Measurements from ENCODE around the gene CAMSAP3.
A peak's percentile ranks its signal among the peaks of the same experiment; 100 is the strongest.

Gene CAMSAP3

GRCh38 chr19:7645656-7646425 is 50.2 kb downstream of the CAMSAP3 start:
- Histone ChIP-seq H3K27me3 (ENCODE audit: low read depth, low read length) (peaks cover 4% of the 10 kb centered on the region), H3K36me3 (ENCODE audit: control insufficient read depth in 1 of 2, insufficient read depth in 2 of 2, low read length in 2 of 2) (no peaks in the 10 kb centered on the region), H3K4me3 (ENCODE audit: low read depth in 1 of 2, low read length in 2 of 2) (no peak overlapping the region), H3K9me3 (ENCODE audit: control insufficient read depth in 1 of 2, low read length in 2 of 2) (no peaks in the 10 kb centered on the region), H3K27ac (ENCODE audit: low read length) (no peak overlapping the region), H3K4me1 (ENCODE audit: control insufficient read depth in 1 of 2, insufficient read depth in 2 of 2, low read length in 2 of 2) (no peaks in the 10 kb centered on the region)

- H3K4me1 ChIP-seq (ENCODE audit: control insufficient read depth in 1 of 2, insufficient read depth in 2 of 2, low read length in 2 of 2), result no peaks in the 10 kb centered on the region
- H3K9me3 ChIP-seq (ENCODE audit: control insufficient read depth in 1 of 2, low read length in 2 of 2), result no peaks in the 10 kb centered on the region
- no peak overlapping the region for H3K27ac ChIP-seq (ENCODE audit: low read length)
- H3K36me3 ChIP-seq (ENCODE audit: control insufficient read depth in 1 of 2, insufficient read depth in 2 of 2, low read length in 2 of 2), result no peaks in the 10 kb centered on the region
- peaks cover 4% of the 10 kb centered on the region for H3K27me3 ChIP-seq (ENCODE audit: low read depth, low read length)
- no peak overlapping the region for H3K4me3 ChIP-seq (ENCODE audit: low read depth in 1 of 2, low read length in 2 of 2)
Measured at GRCh38 chr19:7646426-7646700, 50.7 kb downstream of the CAMSAP3 start.

- H3K4me3 ChIP-seq (ENCODE audit: low read depth in 1 of 2, low read length in 2 of 2), result no peak overlapping the region
- H3K27ac ChIP-seq (ENCODE audit: low read length), result no peak overlapping the region
- no peaks in the 10 kb centered on the region for H3K36me3 ChIP-seq (ENCODE audit: control insufficient read depth in 1 of 2, insufficient read depth in 2 of 2, low read length in 2 of 2)
- H3K9me3 ChIP-seq (ENCODE audit: control insufficient read depth in 1 of 2, low read length in 2 of 2), result no peaks in the 10 kb centered on the region
- H3K27me3 ChIP-seq (ENCODE audit: low read depth, low read length), result peaks cover 4% of the 10 kb centered on the region
- H3K4me1 ChIP-seq (ENCODE audit: control insufficient read depth in 1 of 2, insufficient read depth in 2 of 2, low read length in 2 of 2), result no peaks in the 10 kb centered on the region
Measured at GRCh38 chr19:7647156-7647555, 51.5 kb downstream of the CAMSAP3 start.

- H3K9me3 ChIP-seq (ENCODE audit: control insufficient read depth in 1 of 2, low read length in 2 of 2), result no peaks in the 10 kb centered on the region
- H3K27ac ChIP-seq (ENCODE audit: low read length), result no peak overlapping the region
- H3K36me3 ChIP-seq (ENCODE audit: control insufficient read depth in 1 of 2, insufficient read depth in 2 of 2, low read length in 2 of 2), result no peaks in the 10 kb centered on the region
- no peak overlapping the region for H3K4me3 ChIP-seq (ENCODE audit: low read depth in 1 of 2, low read length in 2 of 2)
- H3K4me1 ChIP-seq (ENCODE audit: control insufficient read depth in 1 of 2, insufficient read depth in 2 of 2, low read length in 2 of 2), result no peaks in the 10 kb centered on the region
- H3K27me3 ChIP-seq (ENCODE audit: low read depth, low read length), result no peaks in the 10 kb centered on the region
Measured at GRCh38 chr19:7648265-7649014, 52.8 kb downstream of the CAMSAP3 start.

DNA sequence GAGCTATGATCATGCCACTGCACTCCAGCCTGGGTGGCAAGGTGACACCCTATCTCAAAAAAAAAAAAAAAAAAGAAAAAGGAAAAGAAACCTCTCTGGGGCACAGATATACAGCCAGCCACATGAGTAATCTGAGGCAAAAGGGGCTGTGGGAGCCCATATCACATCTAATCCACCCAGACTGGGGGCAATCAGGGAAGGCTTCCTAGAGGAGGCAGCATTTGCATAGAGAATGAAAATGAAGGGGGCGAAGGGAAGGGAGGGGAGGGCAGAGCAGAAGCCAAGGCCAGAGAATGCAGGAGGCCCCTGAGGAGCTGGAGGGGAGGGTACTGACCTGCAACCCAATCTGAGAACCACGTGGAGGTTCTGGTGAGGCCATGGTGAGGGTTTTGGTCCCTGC is 54.5 kb downstream of the CAMSAP3 start:
- Histone ChIP-seq H3K27me3 (ENCODE audit: low read depth, low read length) (no peaks in the 10 kb centered on the region), H3K36me3 (ENCODE audit: control insufficient read depth in 1 of 2, insufficient read depth in 2 of 2, low read length in 2 of 2) (no peaks in the 10 kb centered on the region), H3K4me1 (ENCODE audit: control insufficient read depth in 1 of 2, insufficient read depth in 2 of 2, low read length in 2 of 2) (no peaks in the 10 kb centered on the region), H3K27ac (ENCODE audit: low read length) (no peak overlapping the region), H3K4me3 (ENCODE audit: low read depth in 1 of 2, low read length in 2 of 2) (no peak overlapping the region), H3K9me3 (ENCODE audit: control insufficient read depth in 1 of 2, low read length in 2 of 2) (no peaks in the 10 kb centered on the region)

DNA sequence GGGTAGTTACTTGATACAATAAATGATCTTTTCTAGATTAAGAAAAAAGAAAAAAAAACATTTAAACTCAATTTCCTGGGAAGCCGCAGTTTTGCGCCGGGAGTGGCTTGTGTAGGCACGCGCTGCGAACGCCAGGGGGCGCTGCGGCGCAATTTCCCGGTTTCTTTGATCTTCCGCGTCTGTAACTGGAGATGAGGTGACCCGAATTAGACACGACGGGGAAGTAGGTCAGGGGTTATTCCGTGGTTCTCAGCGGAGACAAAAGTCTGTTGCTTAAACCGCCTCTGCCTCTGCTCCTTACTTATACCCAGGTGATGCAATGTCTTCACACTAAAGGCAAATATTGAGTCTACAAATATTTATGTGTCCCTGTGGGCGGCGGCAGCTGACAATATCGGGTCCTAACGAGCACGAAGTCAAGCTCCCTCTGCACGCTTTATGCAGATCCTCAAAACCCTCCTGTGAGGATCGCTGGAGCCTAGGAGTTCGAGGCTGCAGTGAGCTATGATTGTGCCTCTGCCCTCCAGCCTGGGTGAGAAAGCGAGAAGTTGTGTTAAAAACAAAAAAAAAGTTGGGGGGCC is 56.5 kb downstream of the CAMSAP3 start:
- Histone ChIP-seq H3K27ac (ENCODE audit: low read length) (no peak overlapping the region), H3K9me3 (ENCODE audit: control insufficient read depth in 1 of 2, low read length in 2 of 2) (no peaks in the 10 kb centered on the region), H3K4me3 (ENCODE audit: low read depth in 1 of 2, low read length in 2 of 2) (peak overlapping the region; percentile 23 to 48), H3K4me1 (ENCODE audit: control insufficient read depth in 1 of 2, insufficient read depth in 2 of 2, low read length in 2 of 2) (no peaks in the 10 kb centered on the region), H3K36me3 (ENCODE audit: control insufficient read depth in 1 of 2, insufficient read depth in 2 of 2, low read length in 2 of 2) (no peaks in the 10 kb centered on the region), H3K27me3 (ENCODE audit: low read depth, low read length) (no peaks in the 10 kb centered on the region)

GRCh38 chr19:7654401-7654800 is 58.7 kb downstream of the CAMSAP3 start:
- Histone ChIP-seq H3K27ac (ENCODE audit: low read length) (no peak overlapping the region), H3K27me3 (ENCODE audit: low read depth, low read length) (no peaks in the 10 kb centered on the region)

DNA sequence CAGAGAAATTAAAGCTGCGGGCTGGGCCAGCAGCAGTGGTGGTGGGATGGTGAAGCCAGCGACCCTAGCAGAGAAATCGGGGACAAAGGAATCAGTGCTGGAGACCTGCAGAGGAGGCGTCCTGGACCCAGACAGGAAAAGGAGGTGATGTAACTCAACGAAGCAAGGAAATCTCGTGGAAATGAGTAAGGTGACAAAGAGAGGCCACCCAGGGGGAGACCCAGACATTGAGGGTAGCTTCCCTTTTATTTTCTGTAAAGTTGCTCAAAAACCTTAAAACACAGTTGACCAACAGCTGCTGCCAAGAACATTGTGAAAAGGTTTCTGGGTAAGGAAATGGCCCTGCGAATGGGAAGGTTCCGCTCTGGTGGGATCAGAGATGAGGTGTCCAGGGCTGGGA is 59.9 kb downstream of the CAMSAP3 start:
- Histone ChIP-seq H3K4me3 (ENCODE audit: low read depth in 1 of 2, low read length in 2 of 2) (no peak overlapping the region), H3K36me3 (ENCODE audit: control insufficient read depth in 1 of 2, insufficient read depth in 2 of 2, low read length in 2 of 2) (no peaks in the 10 kb centered on the region), H3K9me3 (ENCODE audit: control insufficient read depth in 1 of 2, low read length in 2 of 2) (no peaks in the 10 kb centered on the region), H3K27ac (ENCODE audit: low read length) (no peak overlapping the region), H3K4me1 (ENCODE audit: control insufficient read depth in 1 of 2, insufficient read depth in 2 of 2, low read length in 2 of 2) (no peaks in the 10 kb centered on the region), H3K27me3 (ENCODE audit: low read depth, low read length) (no peaks in the 10 kb centered on the region)

More at GRCh38 chr19:7654401-7654800, 58.7 kb downstream of the CAMSAP3 start:
- Histone ChIP-seq H3K4me1 (ENCODE audit: control insufficient read depth in 1 of 2, insufficient read depth in 2 of 2, low read length in 2 of 2) (no peaks in the 10 kb centered on the region), H3K36me3 (ENCODE audit: control insufficient read depth in 1 of 2, insufficient read depth in 2 of 2, low read length in 2 of 2) (no peaks in the 10 kb centered on the region), H3K9me3 (ENCODE audit: control insufficient read depth in 1 of 2, low read length in 2 of 2) (no peaks in the 10 kb centered on the region), H3K4me3 (ENCODE audit: low read depth in 1 of 2, low read length in 2 of 2) (no peak overlapping the region)

DNA sequence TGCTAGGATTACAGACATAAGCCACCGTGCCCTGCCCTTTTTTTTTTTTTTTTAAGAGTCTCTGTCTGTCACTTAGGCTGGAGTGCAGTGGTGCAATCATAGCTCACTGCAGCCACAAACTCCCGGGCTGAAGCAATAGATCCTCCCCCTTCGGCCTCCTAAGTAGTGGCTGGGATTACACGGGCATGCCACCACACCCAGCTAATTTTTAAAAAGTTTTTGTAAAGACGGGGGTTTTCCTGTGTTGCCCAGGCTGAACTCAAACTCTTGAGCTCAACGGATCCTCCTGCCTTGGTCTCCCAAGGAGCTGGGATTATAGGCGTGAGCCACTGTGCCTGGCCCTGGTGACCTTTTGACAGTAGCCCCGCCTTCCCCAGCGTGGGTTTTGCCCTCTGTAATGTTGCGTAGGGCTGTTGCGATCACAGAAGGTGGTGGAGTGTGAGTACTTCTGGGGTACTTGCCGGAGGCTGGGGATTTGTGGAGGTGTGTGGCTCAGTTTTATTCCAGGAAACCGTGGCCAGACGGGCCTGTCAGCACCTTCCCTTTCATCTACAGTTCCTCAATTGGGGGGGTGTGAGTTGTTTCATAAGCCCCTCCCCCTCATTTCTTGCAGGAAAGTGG is 61.6 kb downstream of the CAMSAP3 start:
- H3K9me3 ChIP-seq (ENCODE audit: control insufficient read depth in 1 of 2, low read length in 2 of 2), result no peaks in the 10 kb centered on the region
- no peaks in the 10 kb centered on the region for H3K36me3 ChIP-seq (ENCODE audit: control insufficient read depth in 1 of 2, insufficient read depth in 2 of 2, low read length in 2 of 2)
- H3K4me3 ChIP-seq (ENCODE audit: low read depth in 1 of 2, low read length in 2 of 2), result no peak overlapping the region
- H3K4me1 ChIP-seq (ENCODE audit: control insufficient read depth in 1 of 2, insufficient read depth in 2 of 2, low read length in 2 of 2), result no peaks in the 10 kb centered on the region
- no peak overlapping the region for H3K27ac ChIP-seq (ENCODE audit: low read length)
- no peaks in the 10 kb centered on the region for H3K27me3 ChIP-seq (ENCODE audit: low read depth, low read length)

- Histone ChIP-seq H3K9me3 (ENCODE audit: control insufficient read depth in 1 of 2, low read length in 2 of 2) (no peaks in the 10 kb centered on the region), H3K27me3 (ENCODE audit: low read depth, low read length) (no peaks in the 10 kb centered on the region), H3K27ac (ENCODE audit: low read length) (no peak overlapping the region), H3K36me3 (ENCODE audit: control insufficient read depth in 1 of 2, insufficient read depth in 2 of 2, low read length in 2 of 2) (no peaks in the 10 kb centered on the region), H3K4me3 (ENCODE audit: low read depth in 1 of 2, low read length in 2 of 2) (no peak overlapping the region), H3K4me1 (ENCODE audit: control insufficient read depth in 1 of 2, insufficient read depth in 2 of 2, low read length in 2 of 2) (no peaks in the 10 kb centered on the region)
Measured at GRCh38 chr19:7658219-7658686, 62.6 kb downstream of the CAMSAP3 start.

DNA sequence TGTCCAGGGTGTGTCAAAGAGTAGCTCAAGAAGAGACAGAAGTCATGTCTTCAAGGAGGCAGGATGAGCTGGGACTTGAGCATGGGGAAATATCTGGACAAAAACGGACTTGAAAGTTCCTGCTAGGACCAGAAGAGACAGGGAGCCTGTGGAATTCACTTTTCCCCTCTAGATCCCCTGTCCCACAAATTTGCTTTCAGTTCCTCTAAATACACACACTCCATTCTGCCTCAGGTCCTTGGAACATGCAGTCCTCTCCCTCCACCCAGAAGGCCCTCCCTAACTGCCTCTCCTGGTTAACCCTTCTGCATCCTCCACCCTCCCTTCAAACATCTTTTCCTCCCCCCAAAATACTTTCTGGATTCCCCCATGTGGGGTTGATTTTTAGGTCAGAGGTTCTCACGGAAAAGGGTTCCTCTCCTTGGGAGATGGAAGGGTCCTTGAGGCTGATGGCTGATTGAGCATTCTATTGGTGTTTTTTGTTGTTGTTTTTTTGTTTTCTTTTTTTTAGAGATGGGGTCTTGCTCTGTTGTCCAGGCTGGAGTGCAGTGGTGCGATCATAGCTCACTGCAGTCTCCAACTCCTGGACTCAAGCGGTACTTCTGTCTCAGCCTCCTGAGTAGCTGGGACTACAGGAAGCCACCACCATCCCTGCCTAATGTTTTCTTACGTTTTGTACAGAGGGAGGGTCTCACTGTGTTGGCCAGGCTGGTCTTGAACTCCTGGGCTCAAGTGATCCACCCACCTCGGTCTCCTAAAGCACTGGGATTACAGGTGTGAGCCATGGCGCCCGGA is 66.3 kb downstream of the CAMSAP3 start:
- no peak overlapping the region for H3K4me3 ChIP-seq (ENCODE audit: low read depth in 1 of 2, low read length in 2 of 2)
- H3K4me1 ChIP-seq (ENCODE audit: control insufficient read depth in 1 of 2, insufficient read depth in 2 of 2, low read length in 2 of 2), result no peaks in the 10 kb centered on the region
- no peaks in the 10 kb centered on the region for H3K9me3 ChIP-seq (ENCODE audit: control insufficient read depth in 1 of 2, low read length in 2 of 2)
- H3K27ac ChIP-seq (ENCODE audit: low read length), result no peak overlapping the region
- H3K27me3 ChIP-seq (ENCODE audit: low read depth, low read length), result no peaks in the 10 kb centered on the region
- no peaks in the 10 kb centered on the region for H3K36me3 ChIP-seq (ENCODE audit: control insufficient read depth in 1 of 2, insufficient read depth in 2 of 2, low read length in 2 of 2)
